HepG2 (cell line): ENCODE results near the gene APH1B. TPM values are rescaled to one million over a fixed set of nuclear protein-coding genes. Genes with fewer than 3 reads are reported as not detected.

Experiments
- ATAC-seq: fragments of 200-7000 bp; cut with Tn5 transposase; 3 replicates; pipeline ENCODE4 v1.9.1; 2020; ENCODE audit warnings: mild to moderate bottlenecking, moderate library complexity
- BruUV-seq: library from RNA; stranded (reverse); fragments of 400-500 nt; replicated peaks from 2 replicates; lab custom pipeline; 2021; lab: Mats Ljungman, UMichigan
- CTCF ChIA-PET: fragments of 300-600 bp; formaldehyde crosslinking; extraction: SDS; loops from one replicate; lab custom pipeline; 2021; ENCODE audit warnings: low total read pairs, inconsistent platforms, low intra/inter-chr PET ratio; lab: Yijun Ruan, JAX
- POLR2A ChIA-PET: fragments of 350-600 bp; sonication (Branson Sonifier 250); formaldehyde crosslinking; loops from one replicate; lab custom pipeline; 2020; ENCODE audit warnings: antibody characterized with exemption, inconsistent platforms; lab: Yijun Ruan, JAX
- DNase-seq: peaks from one replicate; pipeline ENCODE4 v3.0.0-alpha.2; 2015; ENCODE audit warnings: low spot score
- FAIRE-seq: peaks from 3 replicates; lab custom pipeline; 2011; peaks lifted over from hg19 to GRCh38; lab: Jason Lieb, UNC
- H2AFZ ChIP-seq: one replicate; pipeline ENCODE4 v1.6.1; 2011; ENCODE audit warnings: low read length, inconsistent platforms
- H3K27ac ChIP-seq: fragments of 300-600 bp; 3 replicates; pipeline ENCODE4 v1.8.0; 2011; ENCODE audit warnings: mixed run types, mild to moderate bottlenecking, mixed read lengths, low read length, inconsistent platforms; ENCODE audit not compliant: insufficient read depth; ENCODE audit errors: extremely low read length
- H3K27me3 ChIP-seq, 2 experiments: fragments of 200-600 bp in 1 of 2; 2 replicates in 1 of 2; 3 replicates in 1 of 2; pipeline versions ENCODE4 v1.6.0 to v1.8.0; 2011; ENCODE audit warnings: low read length in 2 of 2, mild to moderate bottlenecking in 2 of 2, moderate library complexity in 2 of 2, inconsistent platforms in 1 of 2; ENCODE audit not compliant: insufficient read depth in 2 of 2, control insufficient read depth in 1 of 2
- H3K36me3 ChIP-seq, 2 experiments: fragments of 200-600 bp in 1 of 2; replicated peaks in 1 of 2; 2 replicates in 1 of 2; 3 replicates in 1 of 2; pipeline versions ENCODE4 v1.5.1 to v1.8.0; 2011; ENCODE audit warnings: low read length in 2 of 2, inconsistent platforms in 1 of 2; ENCODE audit not compliant: insufficient read depth in 2 of 2, control insufficient read depth in 1 of 2
- H3K4me1 ChIP-seq: 2 replicates; pipeline ENCODE4 v1.5.1; 2012; ENCODE audit warnings: low read length, inconsistent platforms; ENCODE audit not compliant: insufficient read depth
- H3K4me2 ChIP-seq: 2 replicates; pipeline ENCODE4 v1.6.0; 2011; ENCODE audit warnings: low read depth, low read length, inconsistent platforms
- H3K4me3 ChIP-seq, 3 experiments: fragments of 200-600 bp in 1 of 3; sonication (generic), shearing (Covaris generic) in 1 of 3; replicated peaks in 1 of 3; 2 replicates each; pipeline ENCODE4 v1.5.1; 2011 to 2016; ENCODE audit warnings: low read length in 3 of 3, inconsistent platforms in 2 of 3, low read depth in 2 of 3, mild to moderate bottlenecking in 2 of 3, control low read depth in 1 of 3, mixed read lengths in 1 of 3; ENCODE audit not compliant: insufficient read depth in 1 of 3
- H3K79me2 ChIP-seq: one replicate; pipeline ENCODE4 v1.6.1; 2011; ENCODE audit warnings: low read length, inconsistent platforms; ENCODE audit not compliant: insufficient read depth
- H3K9ac ChIP-seq: 2 replicates; pipeline ENCODE4 v1.6.0; 2011; ENCODE audit warnings: mild to moderate bottlenecking, low read depth, low read length, inconsistent platforms; ENCODE audit not compliant: insufficient read depth
- H3K9me3 ChIP-seq: 2 replicates; pipeline ENCODE4 v1.5.1; 2012; ENCODE audit warnings: mild to moderate bottlenecking, low read length
- H4K20me1 ChIP-seq: 2 replicates; pipeline ENCODE4 v1.6.0; 2011; ENCODE audit warnings: inconsistent platforms, mild to moderate bottlenecking, low read length, moderate library complexity; ENCODE audit not compliant: insufficient read depth
- ATF6 ChIP-seq: sonication (generic); formaldehyde crosslinking; conservative IDR thresholded peaks from 2 replicates; pipeline ENCODE4 v1.4.0; 2020; ENCODE audit warnings: missing genetic modification reagents
- CEBPB ChIP-seq: IDR thresholded peaks from 2 replicates; pipeline ENCODE4 v1.6.1; 2011; ENCODE audit warnings: low read depth, low read length, improper control_type of control experiment, borderline replicate concordance
- PITX1 ChIP-seq: sonication (generic); formaldehyde crosslinking; IDR thresholded peaks from 2 replicates; pipeline ENCODE4 v1.5.1; 2020; ENCODE audit warnings: mild to moderate bottlenecking, missing genetic modification reagents
- ZEB1 ChIP-seq: IDR thresholded peaks from 2 replicates; pipeline ENCODE4 v1.6.1; 2012; ENCODE audit warnings: mild to moderate bottlenecking, low read depth, inconsistent platforms; ENCODE audit not compliant: insufficient replicate concordance
- ZNF207 ChIP-seq: fragments of 450-650 bp; IDR thresholded peaks from 2 replicates; pipeline ENCODE4 v1.6.1; 2016; ENCODE audit warnings: antibody characterized with exemption, borderline replicate concordance
- ZNF652 ChIP-seq: IDR thresholded peaks from 2 replicates; pipeline ENCODE4 v1.6.1; 2016; ENCODE audit warnings: low read depth, borderline replicate concordance
- WGBS: methylation state at CpG from one replicate; pipeline ENCODE4 v1.1.6; 2017; ENCODE audit warnings: low lambda C conversion rate; 5-methylcytosine and 5-hydroxymethylcytosine counted together
- in situ Hi-C: cut with HindIII; loops from 2 replicates; pipeline ENCODE4 v1.10.0; 2017; ENCODE audit warnings: low pct_unique_long_range_greater_than_20kb; ENCODE audit not compliant: extremely low pct_ligation_motif_present
- intact Hi-C: fragments of 100-400 bp; cut with micrococcal nuclease; formaldehyde crosslinking; loops from one replicate; pipeline ENCODE4 v1.10.0; 2022; ENCODE audit not compliant: unreplicated experiment
- polyA plus RNA-seq, 8 experiments: library from polyadenylated mRNA; depleted of rRNA in 3 of 8; stranded (reverse) in 7 of 8; unstranded in 1 of 8; fragments of >200 nt; fragmentation: Illumina TruSeq in 4 of 8; extraction: Trizol in 4 of 8; gene quantifications; 2 replicates each; pipeline versions ENCODE4 v1.2.1 to v1.2.3, GENCODE V29; 2011 to 2016; ENCODE audit warnings: low read depth in 4 of 8, missing spikeins in 1 of 8, mixed read lengths in 1 of 8; ENCODE audit not compliant: insufficient read depth in 1 of 8
- total RNA-seq, 5 experiments: library from RNA; depleted of rRNA; stranded (reverse); fragments of >200 nt; fragmentation: Illumina TruSeq; extraction: Trizol; gene quantifications; 2 replicates each; pipeline ENCODE4 v1.2.3, GENCODE V29; 2016; ENCODE audit warnings: low read depth in 1 of 5

The APH1B gene
- total and polyA plus RNA-seq, 2 of the 13 experiments (the other 11 are each of a cell fraction or from before 2014, with no cell fraction given) = 0.45 to 1.00 TPM

GRCh38 chr15:63277893-63278456, 570 bp downstream of the APH1B start:
- H2AFZ ChIP-seq = no peak overlapping the region
- intact Hi-C loops (loop anchor here (5.0 kb wide), 2 partner anchors 91 to 121 kb away; partner anchors contain the start of genes RAB8B and RPS27L), in situ Hi-C loops (loop anchor here (25.0 kb wide), 1 partner anchor 284 kb away; no protein-coding TSS in a partner anchor)
- ChIA-PET CTCF (no interaction called here), POLR2A (no interaction called here)
- 51% methylated on average over 17 of the region's 17 CpGs for WGBS
- H4K20me1 ChIP-seq = no peaks in the 10 kb centered on the region
- no peaks in the 10 kb centered on the region for H3K9me3 ChIP-seq
- peak overlapping the region; percentile 23; the same call in 1 of the 2 replicates for H3K9ac ChIP-seq
- ATAC-seq (no peak), FAIRE-seq (no peak), DNase-seq (no peak)
- no peaks in the 10 kb centered on the region for H3K79me2 ChIP-seq
- H3K4me1 ChIP-seq = peaks cover 17% of the 10 kb centered on the region
- no peaks in the 10 kb centered on the region; a peak in 1 of 5 replicates for H3K27me3 ChIP-seq
- peak overlapping the region; percentile 63 for H3K4me2 ChIP-seq
- peak overlapping the region; percentile 46 to 68 (median 66); a peak in 5 of 6 replicates for H3K4me3 ChIP-seq
- no peak overlapping the region for H3K27ac ChIP-seq
- BruUV-seq = TSS peak; percentile 78
- TF ChIP-seq ZNF652 (peak; percentile 14; the same call in 1 of the 2 replicates), ZEB1 (peak; percentile 23), ATF6 (no peak)
- TF ChIP-seq, all 625 proteins: peak for 2
- H3K36me3 ChIP-seq = no peaks in the 10 kb centered on the region

- Histone ChIP-seq H4K20me1 (no peaks in the 10 kb centered on the region), H3K9ac (no peak overlapping the region), H3K36me3 (no peaks in the 10 kb centered on the region), H3K79me2 (no peaks in the 10 kb centered on the region), H3K27me3 (no peaks in the 10 kb centered on the region), H3K4me3 (no peak overlapping the region), H3K4me1 (no peaks in the 10 kb centered on the region), H3K9me3 (no peaks in the 10 kb centered on the region), H2AFZ (no peak overlapping the region), H3K27ac (no peak overlapping the region), H3K4me2 (no peak overlapping the region)
- BruUV-seq = no TSS peak
- ATAC-seq (no peak), FAIRE-seq (no peak), DNase-seq (no peak)
- POLR2A ChIA-PET = no interaction called here
- intact Hi-C loops = loop anchor here (5.0 kb wide), 1 partner anchor 236 kb away; no protein-coding TSS in a partner anchor
- WGBS = 77% methylated on average over 9 of the region's 9 CpGs
- TF ChIP-seq ZNF207 (no peak), CEBPB (peak; percentile 66), PITX1 (no peak)
- CTCF ChIA-PET = no interaction called here
- in situ Hi-C loops = loop anchor here (25.0 kb wide), 1 partner anchor 279 kb away; no protein-coding TSS in a partner anchor
These were observed 5.7 kb downstream of the APH1B start for GRCh38 chr15:63283126-63283525.
